NCI-H2171 treated with DMSO at 0.1 percent for 48 hours (cell line): Measurements from ENCODE around the gene RAB35.

Experiments
- DNase-seq: peaks from one replicate; lab custom pipeline; 2025; lab: John Stamatoyannopoulos, UW

RAB35 gene

GRCh38 chr12:120086801-120087621 lies 29.5 kb downstream of the RAB35 start:
- DNase-seq: peak; percentile 99

- DNase-seq: peak; percentile 60
Measured at GRCh38 chr12:120085920-120086645, 30.5 kb downstream of the RAB35 start.

GRCh38 chr12:120081641-120082040 lies 34.9 kb downstream of the RAB35 start:
- no peak for DNase-seq

GRCh38 chr12:120079411-120080400 lies 36.8 kb downstream of the RAB35 start:
- no peak for DNase-seq

GRCh38 chr12:120078868-120079267 lies 37.7 kb downstream of the RAB35 start:
- no peak for DNase-seq

- no peak for DNase-seq
Measured at GRCh38 chr12:120077260-120077659, 39.3 kb downstream of the RAB35 start.

- DNase-seq: no peak
Measured at GRCh38 chr12:120076651-120077050, 39.9 kb downstream of the RAB35 start.

- DNase-seq: no peak
Measured at GRCh38 chr12:120075034-120075616, 41.4 kb downstream of the RAB35 start.

- DNase-seq: no peak
Measured at GRCh38 chr12:120072472-120073249, 43.9 kb downstream of the RAB35 start.

- no peak for DNase-seq
Measured at GRCh38 chr12:120071493-120072020, 45.0 kb downstream of the RAB35 start.

GRCh38 chr12:120069278-120069677 lies 47.3 kb downstream of the RAB35 start:
- DNase-seq: no peak

- DNase-seq: no peak
Measured at GRCh38 chr12:120067901-120068300, 48.7 kb downstream of the RAB35 start.

GRCh38 chr12:120067084-120067869 lies 49.3 kb downstream of the RAB35 start:
- no peak for DNase-seq

GRCh38 chr12:120066341-120066740 lies 50.2 kb downstream of the RAB35 start:
- DNase-seq: no peak

- no peak for DNase-seq
Measured at GRCh38 chr12:120065472-120065871, 51.1 kb downstream of the RAB35 start.

- DNase-seq: no peak
Measured at GRCh38 chr12:120064054-120064940, 52.3 kb downstream of the RAB35 start.

- no peak for DNase-seq
Measured at GRCh38 chr12:120062976-120063579, 53.5 kb downstream of the RAB35 start.

- DNase-seq: no peak
Measured at GRCh38 chr12:120061575-120062214, 54.9 kb downstream of the RAB35 start.
